GM19238 (cell line): ENCODE measurements around the gene ECE2.
"Not testable (repeated sequence)": the region's sequence is repeated elsewhere in the genome, so short reads cannot be mapped to it uniquely, and the experiment has no call there.

Experiments
- DNase-seq: peaks from one replicate; pipeline ENCODE4 v3.0.0; 2011; ENCODE audit warnings: low spot score; ENCODE audit not compliant: insufficient read length

ECE2 gene

GRCh38 chr3:184262764-184263179 lies 13.1 kb upstream of the ECE2 start:
- DNase-seq: no peak

GRCh38 chr3:184267249-184267648 lies 8.6 kb upstream of the ECE2 start:
- not testable (repeated sequence) for DNase-seq

- no peak for DNase-seq
These were observed 3.6 kb upstream of the ECE2 start for GRCh38 chr3:184272269-184272668.

- DNase-seq: no peak
These were observed 481 bp upstream of the ECE2 start for GRCh38 chr3:184275381-184275701.

DNA sequence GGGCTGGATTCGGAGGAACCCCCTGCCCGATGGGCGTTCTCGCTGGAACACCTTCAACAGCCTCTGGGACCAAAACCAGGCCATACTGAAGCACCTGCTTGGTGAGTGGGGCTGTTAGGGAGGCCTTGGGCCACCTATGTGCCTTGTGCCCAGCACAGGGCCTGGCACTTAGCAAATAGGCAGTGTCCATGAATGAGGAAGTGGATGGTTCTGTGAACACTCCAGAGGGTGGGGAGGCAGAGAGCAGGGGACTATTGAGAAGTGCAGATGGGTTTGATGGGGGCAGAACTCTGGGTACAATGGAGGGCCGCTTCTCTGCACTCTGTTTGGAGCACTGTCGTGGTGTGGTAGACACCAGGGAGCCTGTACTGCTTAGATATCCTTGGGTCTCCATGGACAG lies 1.5 kb downstream of the ECE2 start:
- DNase-seq: no peak

DNA sequence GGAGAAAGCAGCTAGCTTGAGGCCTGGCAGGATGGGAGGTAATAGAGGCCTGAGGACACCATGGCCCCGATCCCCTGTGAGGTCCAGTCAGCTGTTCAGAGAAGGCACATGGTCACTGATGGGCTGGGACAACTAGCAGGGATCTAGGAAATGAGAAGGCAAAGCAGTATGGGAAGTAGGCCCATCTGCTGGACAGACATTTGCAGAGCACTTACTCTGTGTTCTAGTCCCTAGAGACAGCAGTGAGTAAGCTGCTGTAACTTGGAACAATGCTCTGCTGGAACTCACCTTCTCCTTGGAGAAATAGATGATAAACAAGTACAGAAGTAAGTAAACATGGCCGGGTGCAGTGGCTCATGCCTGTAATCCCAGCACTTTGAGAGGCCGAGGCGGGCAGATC lies 7.1 kb downstream of the ECE2 start:
- no peak for DNase-seq

- DNase-seq: no peak
These were observed 7.9 kb downstream of the ECE2 start for GRCh38 chr3:184283681-184284080.

DNA sequence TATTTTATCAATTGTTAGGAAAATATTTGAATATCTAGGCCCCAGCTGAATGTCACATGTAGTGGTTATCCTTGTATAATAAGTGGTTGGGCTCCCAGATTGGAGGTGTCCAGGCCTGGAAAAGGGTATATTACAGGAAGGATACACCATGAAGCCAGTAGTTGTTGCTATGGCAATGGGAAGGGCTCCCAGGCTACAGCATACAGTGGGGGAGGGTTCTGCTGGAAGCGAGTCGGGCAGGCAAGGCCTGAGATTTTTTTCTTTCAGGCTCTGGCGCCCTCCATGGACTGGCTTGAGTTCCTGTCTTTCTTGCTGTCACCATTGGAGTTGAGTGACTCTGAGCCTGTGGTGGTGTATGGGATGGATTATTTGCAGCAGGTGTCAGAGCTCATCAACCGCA lies 8.9 kb downstream of the ECE2 start:
- no peak for DNase-seq

DNA sequence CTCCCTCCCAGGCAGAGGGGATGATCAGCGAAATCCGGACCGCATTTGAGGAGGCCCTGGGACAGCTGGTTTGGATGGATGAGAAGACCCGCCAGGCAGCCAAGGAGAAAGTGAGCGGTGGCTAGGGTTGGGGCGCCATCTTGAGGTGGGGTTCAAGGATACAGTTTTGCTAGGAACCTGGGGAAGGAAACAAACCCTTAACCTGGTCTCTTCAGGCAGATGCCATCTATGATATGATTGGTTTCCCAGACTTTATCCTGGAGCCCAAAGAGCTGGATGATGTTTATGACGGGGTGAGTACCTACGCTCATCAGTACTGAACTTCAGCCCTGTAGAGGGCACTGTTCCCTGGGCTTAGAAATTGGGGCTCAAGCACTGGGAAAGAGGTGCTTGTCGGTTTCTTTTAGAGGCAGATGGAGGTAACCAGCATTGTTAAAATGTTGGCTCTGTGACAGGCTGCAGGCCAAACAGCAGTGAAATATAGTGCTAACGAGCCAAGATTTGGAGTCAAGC lies 13.7 kb downstream of the ECE2 start:
- DNase-seq: peak; percentile 61

DNA sequence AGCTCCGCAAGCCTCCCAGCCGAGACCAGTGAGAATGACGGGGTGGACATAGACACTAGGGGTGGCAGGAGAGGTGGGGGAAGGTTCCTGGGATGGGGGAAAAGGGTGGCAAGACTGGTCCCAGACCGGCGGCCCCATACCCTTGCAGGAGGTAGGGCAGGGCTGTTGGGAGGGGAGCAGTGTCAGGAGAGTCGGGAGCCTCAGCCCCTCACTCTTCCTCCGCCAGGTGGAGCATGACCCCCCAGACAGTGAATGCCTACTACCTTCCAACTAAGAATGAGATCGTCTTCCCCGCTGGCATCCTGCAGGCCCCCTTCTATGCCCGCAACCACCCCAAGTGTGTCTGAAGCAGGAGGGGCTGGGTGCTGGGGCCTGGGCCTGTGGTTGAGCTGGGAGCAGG lies 14.5 kb downstream of the ECE2 start:
- DNase-seq: no peak

- no peak for DNase-seq
These were observed 15.4 kb downstream of the ECE2 start for GRCh38 chr3:184291044-184291737.

DNA sequence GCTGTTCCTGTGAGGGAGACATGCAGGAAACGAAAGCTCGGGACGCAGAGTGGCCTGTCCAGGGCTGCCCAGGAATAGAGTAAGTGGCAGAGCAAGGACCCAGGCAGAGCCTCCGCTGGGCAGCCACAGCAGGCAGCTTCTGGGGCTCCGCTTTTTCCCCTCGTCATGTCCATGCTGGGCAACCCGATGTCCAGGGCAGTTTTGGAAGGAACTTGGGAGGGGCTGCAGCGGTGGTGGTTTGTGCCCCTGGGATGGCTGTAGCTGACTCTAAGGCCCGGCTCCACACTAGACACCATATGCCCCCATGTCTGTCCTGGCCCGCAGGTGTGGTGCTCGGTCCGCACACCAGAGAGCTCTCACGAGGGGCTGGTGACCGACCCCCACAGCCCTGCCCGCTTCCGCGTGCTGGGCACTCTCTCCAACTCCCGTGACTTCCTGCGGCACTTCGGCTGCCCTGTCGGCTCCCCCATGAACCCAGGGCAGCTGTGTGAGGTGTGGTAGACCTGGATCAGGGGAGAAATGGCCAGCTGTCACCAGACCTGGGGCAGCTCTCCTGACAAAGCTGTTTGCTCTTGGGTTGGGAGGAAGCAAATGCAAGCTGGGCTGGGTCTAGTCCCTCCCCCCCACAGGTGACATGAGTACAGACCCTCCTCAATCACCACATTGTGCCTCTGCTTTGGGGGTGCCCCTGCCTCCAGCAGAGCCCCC lies 16.1 kb downstream of the ECE2 start:
- DNase-seq: no peak

DNA sequence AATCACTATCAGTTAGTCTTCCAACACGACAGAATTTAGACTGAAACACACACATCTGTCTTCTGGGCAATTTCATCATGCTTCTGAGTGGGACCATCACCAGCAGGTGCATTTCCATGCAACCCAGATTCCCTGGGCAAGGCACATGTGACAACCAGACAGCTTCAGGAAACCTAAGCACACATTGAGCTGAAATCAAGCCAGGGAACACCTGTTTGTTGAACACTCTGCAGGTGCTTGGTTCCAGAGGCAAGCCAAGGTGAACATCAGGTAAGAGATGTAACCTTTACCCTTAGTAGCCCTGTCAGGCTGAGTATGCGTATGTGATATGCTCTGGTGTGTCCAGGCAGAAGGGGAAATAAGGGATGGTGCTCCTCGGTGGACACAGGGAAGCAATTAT lies 19.9 kb downstream of the ECE2 start:
- DNase-seq: no peak

- DNase-seq: no peak
These were observed 20.8 kb downstream of the ECE2 start for GRCh38 chr3:184296616-184297015.

DNA sequence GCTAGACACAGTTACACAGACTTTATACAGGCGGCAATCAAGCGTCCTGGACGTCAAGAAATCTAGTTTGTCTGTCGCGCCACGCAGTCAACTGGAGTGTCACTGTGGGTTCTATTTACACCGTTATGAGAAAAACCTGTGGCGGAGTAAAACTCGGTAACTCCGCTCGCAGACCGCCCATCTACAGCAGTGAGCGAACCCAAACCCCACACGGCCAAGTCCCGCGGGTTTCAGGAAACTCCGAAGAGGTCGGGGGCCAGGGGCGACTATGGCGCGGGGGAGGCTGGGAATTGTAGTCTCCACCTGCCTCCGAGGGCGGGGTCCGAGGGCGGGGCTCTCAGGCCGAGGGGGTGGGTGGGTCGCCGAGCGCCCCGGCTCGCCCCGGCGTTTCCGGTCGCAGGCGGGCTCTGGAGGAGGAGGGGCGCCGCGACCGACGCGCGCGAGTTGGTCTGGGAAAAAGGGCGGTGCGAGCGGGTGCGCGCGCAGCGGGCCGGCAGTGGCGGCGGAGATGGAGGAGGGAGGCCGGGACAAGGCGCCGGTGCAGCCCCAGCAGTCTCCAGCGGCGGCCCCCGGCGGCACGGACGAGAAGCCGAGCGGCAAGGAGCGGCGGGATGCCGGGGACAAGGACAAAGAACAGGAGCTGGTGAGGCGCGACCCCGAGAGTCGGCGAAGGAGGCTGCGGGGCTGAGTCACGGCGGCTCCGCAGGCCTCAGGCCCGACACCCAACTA lies 23.1 kb downstream of the ECE2 start, which contains the start of gene PSMD2:
TSS of gene PSMD2 (plus strand) at position 483 of the 729 bp plus-strand sequence. CDS start at position 509, 26 bp downstream.
- peak; percentile 96 for DNase-seq

GRCh38 chr3:184299488-184300377 lies 23.9 kb downstream of the ECE2 start:
- DNase-seq: no peak

- no peak for DNase-seq
These were observed 24.5 kb downstream of the ECE2 start for GRCh38 chr3:184300378-184300720.

DNA sequence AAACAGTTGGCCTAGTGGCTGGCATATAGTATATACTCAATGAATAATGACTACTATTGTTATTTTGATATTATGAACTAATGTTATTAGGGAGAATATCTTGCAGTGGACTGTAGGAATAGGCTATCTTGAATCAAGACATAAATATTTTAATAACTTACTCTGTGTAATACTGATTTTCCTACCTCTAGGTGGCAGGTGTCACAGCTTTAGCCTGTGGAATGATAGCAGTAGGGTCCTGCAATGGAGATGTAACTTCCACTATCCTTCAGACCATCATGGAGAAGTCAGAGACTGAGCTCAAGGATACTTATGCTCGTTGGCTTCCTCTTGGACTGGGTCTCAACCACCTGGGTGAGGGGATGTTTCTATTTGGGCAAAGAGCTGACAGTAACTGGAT lies 29.8 kb downstream of the ECE2 start:
- DNase-seq: no peak

DNA sequence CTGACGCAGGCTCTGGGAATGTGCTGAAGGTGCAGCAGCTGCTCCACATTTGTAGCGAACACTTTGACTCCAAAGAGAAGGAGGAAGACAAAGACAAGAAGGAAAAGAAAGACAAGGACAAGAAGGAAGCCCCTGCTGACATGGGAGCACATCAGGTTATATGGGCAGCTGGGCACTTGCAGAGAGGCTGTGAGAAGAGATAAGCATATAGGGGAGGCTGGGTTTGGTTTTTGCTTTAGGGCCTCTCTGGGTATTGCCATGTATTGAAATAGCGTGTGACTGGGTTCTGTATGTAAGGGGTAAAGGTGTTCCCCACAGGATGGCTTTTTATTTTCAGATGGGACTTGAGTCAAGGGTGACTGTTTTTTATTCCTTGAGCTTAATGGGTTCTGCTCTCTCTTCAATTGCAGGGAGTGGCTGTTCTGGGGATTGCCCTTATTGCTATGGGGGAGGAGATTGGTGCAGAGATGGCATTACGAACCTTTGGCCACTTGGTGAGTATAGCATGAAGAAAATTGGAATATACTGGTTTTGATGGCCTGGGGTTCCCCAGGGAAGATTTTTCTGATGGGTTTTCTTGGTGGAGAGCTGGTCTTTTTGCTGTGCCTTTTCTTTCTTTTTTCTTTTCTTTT lies 30.6 kb downstream of the ECE2 start:
- no peak for DNase-seq

- DNase-seq: no peak
These were observed 32.1 kb downstream of the ECE2 start for GRCh38 chr3:184307915-184308314.

- DNase-seq: no peak
These were observed 32.9 kb downstream of the ECE2 start for GRCh38 chr3:184308744-184309143.
